Esophagus squamous epithelium (tissue), 5 donors: ENCODE measurements around the gene GRIN2C. TPM values are rescaled to one million over a fixed set of nuclear protein-coding genes. Genes with fewer than 3 reads are reported as not detected.

ENCODE experiments used
- DNase-seq: peaks from one replicate; lab custom pipeline; 2025; lab: John Stamatoyannopoulos, UW
- H3K27ac ChIP-seq, 4 donors: fragments of 200-600 bp; sonication (generic); one replicate each; pipeline ENCODE4 v1.5.1; 2016 to 2019; ENCODE audit warnings: mild to moderate bottlenecking in 1 of 4
- H3K27me3 ChIP-seq, 4 donors: fragments of 200-600 bp; sonication (generic); 1 replicate in 3 of 4; 2 replicates in 1 of 4; pipeline versions ENCODE4 v1.5.1 to v1.6.0; 2017 to 2021; ENCODE audit warnings: antibody characterized with exemption in 1 of 4
- H3K36me3 ChIP-seq, 3 donors: fragments of 200-600 bp; sonication (generic); one replicate each; pipeline ENCODE4 v1.5.1; 2016 to 2019
- H3K4me1 ChIP-seq, 3 donors: fragments of 200-600 bp; sonication (generic); one replicate each; pipeline ENCODE4 v1.5.1; 2017 to 2019
- H3K4me3 ChIP-seq, 4 donors: fragments of 200-600 bp; sonication (generic); 1 replicate in 3 of 4; 2 replicates in 1 of 4; pipeline ENCODE4 v1.5.1; 2016 to 2019; ENCODE audit warnings: mild to moderate bottlenecking in 2 of 4, moderate library complexity in 1 of 4
- H3K9me3 ChIP-seq, 3 donors: fragments of 200-600 bp; sonication (generic); one replicate each; pipeline ENCODE4 v1.5.1; 2016 to 2019
- POLR2A ChIP-seq, 4 donors: fragments of 450-650 bp; IDR thresholded peaks; one replicate each; pipeline ENCODE4 v1.6.1; 2017; ENCODE audit warnings: antibody characterized with exemption in 4 of 4, mild to moderate bottlenecking in 4 of 4, moderate library complexity in 3 of 4
- WGBS, 2 donors: methylation state at CpG; one replicate each; pipeline ENCODE4 v1.1.5; 2018; 5-methylcytosine and 5-hydroxymethylcytosine counted together
- intact Hi-C: fragments of 100-400 bp; cut with DNase I; formaldehyde crosslinking; loops from one replicate; pipeline ENCODE4 v1.15.0; 2022
- total RNA-seq, 4 donors: library from RNA; depleted of rRNA; stranded (reverse); fragments of >200 nt; gene quantifications; one replicate each; pipeline ENCODE4 v1.1.0, GENCODE V29; 2016
- TF ChIP-seq, protein P1 (sequence below), 6 experiments: fragments of 450-650 bp in 4 of 6; fragments of 200-600 bp in 2 of 6; sonication (generic) in 2 of 6; IDR thresholded peaks; one replicate each; pipeline ENCODE4 v1.5.1; 2016 to 2019; ENCODE audit warnings: antibody characterized with exemption in 6 of 6, mild to moderate bottlenecking in 4 of 6, moderate library complexity in 4 of 6
- donor health status: DM: yes; HTN: yes; CAD: no.

GRIN2C gene
- total RNA-seq, 4 donors from 2014 or later = 0.13 to 4.6 (median 0.19) TPM; not detected in 1

DNA sequence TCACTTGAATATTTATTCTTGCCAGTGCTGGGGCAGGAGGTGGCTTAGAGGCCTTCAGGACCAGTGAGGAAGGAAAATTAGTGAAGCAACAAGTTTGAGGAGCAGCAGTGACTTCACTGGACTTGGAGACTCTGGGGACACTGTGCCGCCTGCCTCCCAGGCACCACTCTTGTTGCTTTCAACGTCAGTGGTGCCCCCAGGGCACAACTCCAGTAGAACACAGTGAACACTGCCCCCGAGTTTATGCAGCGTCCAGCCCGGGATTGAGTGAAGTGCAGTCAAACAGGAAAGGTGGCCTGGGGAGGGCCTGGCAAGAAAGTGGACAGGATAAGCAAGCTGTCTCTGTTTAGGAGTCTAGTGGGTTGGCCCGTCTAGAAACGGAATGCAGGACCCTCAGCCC, 59.2 kb downstream of the GRIN2C start:
- Histone ChIP-seq H3K4me3 (no peak overlapping the region), H3K27ac (no peak overlapping the region), H3K9me3 (no peaks in the 10 kb centered on the region), H3K36me3 (peaks cover 13 to 96% (median 17%) of the 10 kb centered on the region in 3 donors), H3K4me1 (no peaks in the 10 kb centered on the region), H3K27me3 (no peaks in the 10 kb centered on the region)
- 78 to 84% methylated on average over 5 to 6 of the region's 7 CpGs for WGBS, 2 donors
- intact Hi-C loops = no loop called here
- TF ChIP-seq, protein P1, sequence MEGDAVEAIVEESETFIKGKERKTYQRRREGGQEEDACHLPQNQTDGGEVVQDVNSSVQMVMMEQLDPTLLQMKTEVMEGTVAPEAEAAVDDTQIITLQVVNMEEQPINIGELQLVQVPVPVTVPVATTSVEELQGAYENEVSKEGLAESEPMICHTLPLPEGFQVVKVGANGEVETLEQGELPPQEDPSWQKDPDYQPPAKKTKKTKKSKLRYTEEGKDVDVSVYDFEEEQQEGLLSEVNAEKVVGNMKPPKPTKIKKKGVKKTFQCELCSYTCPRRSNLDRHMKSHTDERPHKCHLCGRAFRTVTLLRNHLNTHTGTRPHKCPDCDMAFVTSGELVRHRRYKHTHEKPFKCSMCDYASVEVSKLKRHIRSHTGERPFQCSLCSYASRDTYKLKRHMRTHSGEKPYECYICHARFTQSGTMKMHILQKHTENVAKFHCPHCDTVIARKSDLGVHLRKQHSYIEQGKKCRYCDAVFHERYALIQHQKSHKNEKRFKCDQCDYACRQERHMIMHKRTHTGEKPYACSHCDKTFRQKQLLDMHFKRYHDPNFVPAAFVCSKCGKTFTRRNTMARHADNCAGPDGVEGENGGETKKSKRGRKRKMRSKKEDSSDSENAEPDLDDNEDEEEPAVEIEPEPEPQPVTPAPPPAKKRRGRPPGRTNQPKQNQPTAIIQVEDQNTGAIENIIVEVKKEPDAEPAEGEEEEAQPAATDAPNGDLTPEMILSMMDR (IDR thresholded peaks at IDR 0.05) = no peak
- no peak for TF ChIP-seq POLR2A (IDR thresholded peaks at IDR 0.05)
- DNase-seq = no peak

GRCh38 chr17:74799097-74799496, 60.6 kb downstream of the GRIN2C start:
- H3K4me1 ChIP-seq = no peaks in the 10 kb centered on the region
- no peaks in the 10 kb centered on the region for H3K9me3 ChIP-seq
- no peak overlapping the region for H3K4me3 ChIP-seq
- H3K36me3 ChIP-seq = peaks cover 17 to 96% (median 20%) of the 10 kb centered on the region in 3 donors
- WGBS, 2 donors = 93 to 100% methylated on average over 1 to 8 of the region's 14 CpGs
- intact Hi-C loops = loop anchor here (10.0 kb wide), 1 partner anchor 156 kb away; no protein-coding TSS in a partner anchor
- H3K27ac ChIP-seq = no peak overlapping the region
- no peaks in the 10 kb centered on the region for H3K27me3 ChIP-seq
- no peak for TF ChIP-seq POLR2A (IDR thresholded peaks at IDR 0.05)
- TF ChIP-seq, protein P1 (IDR thresholded peaks at IDR 0.05) = no peak
- no peak for DNase-seq

GRCh38 chr17:74798239-74798707, 61.4 kb downstream of the GRIN2C start:
- WGBS, 2 donors = 81 to 84% methylated on average over 6 of the region's 8 CpGs
- peaks cover 17 to 99% (median 20%) of the 10 kb centered on the region in 3 donors for H3K36me3 ChIP-seq
- TF ChIP-seq, protein P1 (IDR thresholded peaks at IDR 0.05) = no peak
- no peak for TF ChIP-seq POLR2A (IDR thresholded peaks at IDR 0.05)
- intact Hi-C loops = loop anchor here (10.0 kb wide), 1 partner anchor 157 kb away; no protein-coding TSS in a partner anchor
- no peak for DNase-seq
- H3K27ac ChIP-seq = no peak overlapping the region
- no peak overlapping the region for H3K4me3 ChIP-seq
- H3K4me1 ChIP-seq = no peaks in the 10 kb centered on the region
- no peaks in the 10 kb centered on the region for H3K9me3 ChIP-seq
- H3K27me3 ChIP-seq = no peaks in the 10 kb centered on the region

DNA sequence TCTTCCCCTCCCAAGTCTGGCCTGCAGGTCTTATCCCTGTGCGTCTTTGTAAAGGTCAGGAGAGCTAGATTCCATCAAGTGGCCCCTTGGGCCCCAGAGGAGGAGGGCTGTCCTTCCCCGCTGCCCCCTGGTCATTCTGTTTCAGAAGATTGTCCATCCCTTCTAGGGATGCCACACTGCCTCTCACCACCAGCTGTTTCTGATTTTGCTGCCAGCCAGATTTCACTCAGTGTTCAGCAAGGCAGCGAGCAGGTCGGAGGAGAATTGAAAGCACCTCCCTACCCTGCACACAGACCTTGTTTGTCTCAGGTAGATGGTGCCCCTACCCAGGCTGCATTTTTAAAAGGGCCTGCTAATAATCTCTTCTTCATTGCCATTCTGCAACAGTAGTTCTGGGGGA, 61.9 kb downstream of the GRIN2C start:
- Histone ChIP-seq H3K27me3 (no peaks in the 10 kb centered on the region), H3K9me3 (no peaks in the 10 kb centered on the region), H3K36me3 (peaks cover 17 to 99% (median 20%) of the 10 kb centered on the region in 3 donors), H3K27ac (no peak overlapping the region), H3K4me3 (no peak overlapping the region), H3K4me1 (no peaks in the 10 kb centered on the region)
- no peak for DNase-seq
- TF ChIP-seq POLR2A (IDR thresholded peaks at IDR 0.05) = no peak
- TF ChIP-seq, protein P1 (IDR thresholded peaks at IDR 0.05) = no peak
- intact Hi-C loops = loop anchor here (10.0 kb wide), 1 partner anchor 157 kb away; no protein-coding TSS in a partner anchor
- 95 to 96% methylated on average over 3 to 4 of the region's 4 CpGs for WGBS, 2 donors

GRCh38 chr17:74796866-74797265, 62.8 kb downstream of the GRIN2C start:
- Histone ChIP-seq H3K4me3 (no peak overlapping the region), H3K9me3 (no peaks in the 10 kb centered on the region), H3K27me3 (no peaks in the 10 kb centered on the region), H3K27ac (no peak overlapping the region), H3K4me1 (no peaks in the 10 kb centered on the region), H3K36me3 (peaks cover 17 to 98% (median 20%) of the 10 kb centered on the region in 3 donors)
- TF ChIP-seq, protein P1 (IDR thresholded peaks at IDR 0.05) = no peak
- TF ChIP-seq POLR2A (IDR thresholded peaks at IDR 0.05) = no peak
- no peak for DNase-seq
- intact Hi-C loops = loop anchor here (10.0 kb wide), 1 partner anchor 158 kb away; no protein-coding TSS in a partner anchor
- WGBS, 2 donors = 88 to 93% methylated on average over 6 of the region's 6 CpGs
